Liver (tissue), 3 donors: Measurements from ENCODE around the gene STK32C.

Source experiments
- CTCF ChIP-seq: fragments of 150-350 bp; IDR thresholded peaks from 2 replicates; pipeline ENCODE4 v1.5.1; 2017; ENCODE audit warnings: improper control_type of control experiment, low read depth, low read length; ENCODE audit not compliant: missing input control
- GABPA ChIP-seq, 2 donors: IDR thresholded peaks in 1 of 2; conservative IDR thresholded peaks in 1 of 2; 2 replicates each; pipeline ENCODE4 v1.6.1; 2016; ENCODE audit warnings: antibody characterized with exemption in 2 of 2, mild to moderate bottlenecking in 1 of 2, moderate library complexity in 1 of 2
- JUND ChIP-seq, 2 donors: IDR thresholded peaks; 2 replicates each; pipeline ENCODE4 v1.6.1; 2016; ENCODE audit warnings: antibody characterized with exemption in 2 of 2
- YY1 ChIP-seq: IDR thresholded peaks from 2 replicates; pipeline ENCODE4 v1.6.1; 2016; ENCODE audit warnings: antibody characterized with exemption, mild to moderate bottlenecking
- donor health status: healthy.
- donor health status: healthy.

DNA sequence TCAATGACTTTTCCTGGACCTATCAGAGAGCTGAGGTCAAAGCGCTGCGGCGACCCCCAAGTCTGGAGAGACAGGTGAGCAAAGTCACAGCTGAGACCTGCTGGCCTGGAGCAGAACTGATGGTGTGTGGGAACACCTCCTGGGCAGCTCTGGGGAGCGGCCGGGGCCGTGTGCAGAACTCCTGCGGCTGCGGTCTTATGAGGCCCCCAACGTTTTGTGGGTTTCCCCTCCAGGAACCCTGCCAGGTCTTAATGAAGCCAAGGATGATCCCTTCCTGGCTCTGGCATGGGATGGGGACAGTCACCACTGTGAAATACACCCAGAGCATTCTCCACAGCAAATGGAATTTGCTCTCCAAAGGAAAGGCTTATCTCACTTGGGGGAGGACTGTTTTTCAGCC lies 94.9 kb downstream of the STK32C start:
- no peak for TF ChIP-seq CTCF
- no peak for TF ChIP-seq YY1
- TF ChIP-seq GABPA (IDR thresholded peaks at IDR 0.05 in 1 of 2, conservative IDR thresholded peaks at IDR 0.05 in 1 of 2), result no peak
- TF ChIP-seq JUND (IDR thresholded peaks at IDR 0.05), result no peak
